GM18519 (cell line): ENCODE data around the gene SHOC2.

ENCODE experiments used
- ATAC-seq: cut with Tn5 transposase; IDR thresholded peaks from one replicate; pipeline ENCODE4 v1.9.1; 2021; ENCODE audit warnings: mild to moderate bottlenecking, moderate library complexity; ENCODE audit not compliant: unreplicated experiment, low FRiP score

The SHOC2 gene

DNA sequence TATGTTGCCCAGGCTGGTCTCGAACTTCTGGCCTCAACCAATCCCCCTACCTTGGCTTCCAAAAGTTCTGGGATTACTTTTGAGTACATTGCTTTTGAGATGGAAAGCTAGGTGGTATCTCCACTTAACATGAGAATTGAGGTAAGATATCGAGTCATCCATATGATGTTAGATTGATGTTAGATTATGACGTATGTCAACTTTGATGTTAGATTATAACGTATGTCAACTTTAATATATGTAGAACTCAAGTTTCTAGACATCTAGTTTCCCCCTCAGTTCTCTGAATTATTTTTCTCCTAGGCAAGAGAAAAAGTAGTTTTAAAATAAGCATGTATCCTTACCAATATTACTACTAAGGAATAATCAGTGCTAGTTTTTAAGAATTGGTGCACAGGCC, 20.0 kb downstream of the SHOC2 start:
- ATAC-seq = no peak

DNA sequence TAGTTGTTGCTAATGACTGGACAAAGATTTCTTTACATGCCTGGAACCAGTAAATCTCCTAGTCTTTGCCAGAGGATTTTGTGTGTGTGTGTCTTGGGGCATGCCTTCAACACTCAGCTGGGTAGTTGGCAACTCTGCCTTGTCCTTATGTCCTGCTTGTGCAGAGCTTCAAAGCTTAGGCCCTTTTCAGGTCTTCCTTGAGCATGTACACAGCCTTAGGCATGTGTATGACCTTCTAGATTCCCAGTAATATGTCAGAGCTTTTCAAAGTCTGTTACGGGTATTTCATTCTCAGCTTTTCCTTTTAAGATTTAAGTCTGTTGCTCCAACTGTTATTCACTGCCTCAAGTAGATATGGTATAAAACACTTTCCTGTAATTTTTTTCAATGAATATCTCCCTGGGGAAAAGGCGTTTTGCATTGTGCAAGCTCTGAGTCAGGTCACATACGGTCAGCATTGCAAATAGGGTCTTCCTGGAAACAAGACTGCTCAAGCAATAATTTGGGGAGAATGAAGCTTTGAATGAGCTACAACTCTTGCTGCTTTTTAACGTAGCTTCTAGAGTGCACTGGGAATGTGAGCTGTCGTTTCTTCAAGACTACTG, 25.5 kb downstream of the SHOC2 start:
- ATAC-seq = no peak

DNA sequence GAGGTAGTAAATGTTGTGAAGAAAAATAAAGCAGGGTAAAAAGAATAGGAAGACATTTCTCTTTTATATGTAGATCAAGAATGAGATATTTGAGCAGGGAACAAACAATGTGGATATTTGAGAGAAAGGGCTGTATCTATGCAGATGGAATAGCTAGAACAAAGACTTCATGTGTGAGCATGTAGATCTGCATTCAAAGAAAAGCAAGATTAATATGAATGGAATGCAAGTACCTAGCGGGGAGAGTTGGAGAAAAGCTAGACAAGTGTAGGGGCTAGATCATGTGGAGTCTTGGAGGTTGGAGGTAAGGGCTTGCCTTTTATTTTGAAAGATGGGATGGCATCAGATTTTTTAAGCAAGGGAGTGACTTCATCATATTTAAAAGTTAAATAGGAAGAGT, 27.1 kb downstream of the SHOC2 start:
- no peak for ATAC-seq

DNA sequence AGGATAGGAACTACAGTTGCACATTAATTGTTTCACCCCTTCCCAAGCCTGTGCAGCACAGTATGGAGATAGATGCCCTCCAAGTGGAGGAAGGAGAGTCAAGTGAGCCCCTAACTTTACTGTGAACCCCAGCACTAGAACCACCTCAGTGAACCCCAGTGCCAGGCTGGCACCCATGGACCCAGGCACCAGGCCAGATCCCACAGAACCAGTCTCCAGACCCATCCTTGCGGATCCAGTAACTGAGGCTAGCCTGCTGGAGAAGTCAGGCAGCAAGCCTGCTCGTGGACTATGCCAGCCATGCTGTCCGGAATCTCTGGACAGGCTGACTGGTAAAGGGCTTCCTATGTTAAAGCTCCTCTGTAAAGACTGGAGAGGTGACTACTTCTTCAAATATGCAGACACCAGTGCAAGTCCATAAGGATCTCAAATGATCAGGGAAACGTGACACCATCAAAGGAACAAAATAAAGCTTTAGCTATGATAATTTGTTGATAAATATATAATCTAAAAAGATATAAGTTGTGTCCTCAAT, 27.7 kb downstream of the SHOC2 start:
- ATAC-seq = no peak

DNA sequence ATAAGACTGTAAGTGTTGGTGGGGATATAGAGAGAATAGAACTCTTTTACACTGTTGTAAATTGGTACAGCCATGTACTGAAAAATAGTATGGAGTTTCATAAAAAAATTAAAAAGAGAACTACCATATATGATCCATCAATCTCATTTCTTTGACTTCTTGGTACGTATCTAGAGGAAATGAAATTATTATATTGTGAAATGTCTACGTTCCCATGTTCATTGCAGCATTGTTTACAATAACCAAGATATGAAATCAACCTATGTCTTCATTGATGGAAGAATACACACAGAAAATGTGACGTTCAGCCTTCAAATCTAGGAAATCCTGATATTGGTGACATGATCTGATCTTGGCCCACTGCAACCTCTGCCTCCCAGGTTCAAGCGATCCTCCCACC, 32.0 kb downstream of the SHOC2 start:
- ATAC-seq = no peak

DNA sequence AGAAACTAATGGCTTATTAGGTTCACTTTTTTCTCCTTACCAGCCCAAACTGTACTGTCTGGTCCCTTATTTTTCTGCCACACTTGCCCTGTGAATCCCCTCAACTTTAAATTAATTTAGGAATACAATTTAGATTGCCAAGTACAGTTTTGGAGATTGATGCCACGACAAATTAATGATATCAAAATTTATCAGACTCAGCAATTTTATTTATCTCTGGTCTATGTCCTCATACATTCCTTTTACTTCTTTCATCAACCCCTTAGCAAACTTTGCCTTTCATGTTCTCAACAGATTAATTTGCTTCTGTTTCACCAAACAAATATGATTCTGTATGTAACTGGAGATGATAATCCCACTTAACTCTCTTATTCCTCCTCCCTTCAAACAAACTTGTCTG, 38.2 kb downstream of the SHOC2 start:
- no peak for ATAC-seq

DNA sequence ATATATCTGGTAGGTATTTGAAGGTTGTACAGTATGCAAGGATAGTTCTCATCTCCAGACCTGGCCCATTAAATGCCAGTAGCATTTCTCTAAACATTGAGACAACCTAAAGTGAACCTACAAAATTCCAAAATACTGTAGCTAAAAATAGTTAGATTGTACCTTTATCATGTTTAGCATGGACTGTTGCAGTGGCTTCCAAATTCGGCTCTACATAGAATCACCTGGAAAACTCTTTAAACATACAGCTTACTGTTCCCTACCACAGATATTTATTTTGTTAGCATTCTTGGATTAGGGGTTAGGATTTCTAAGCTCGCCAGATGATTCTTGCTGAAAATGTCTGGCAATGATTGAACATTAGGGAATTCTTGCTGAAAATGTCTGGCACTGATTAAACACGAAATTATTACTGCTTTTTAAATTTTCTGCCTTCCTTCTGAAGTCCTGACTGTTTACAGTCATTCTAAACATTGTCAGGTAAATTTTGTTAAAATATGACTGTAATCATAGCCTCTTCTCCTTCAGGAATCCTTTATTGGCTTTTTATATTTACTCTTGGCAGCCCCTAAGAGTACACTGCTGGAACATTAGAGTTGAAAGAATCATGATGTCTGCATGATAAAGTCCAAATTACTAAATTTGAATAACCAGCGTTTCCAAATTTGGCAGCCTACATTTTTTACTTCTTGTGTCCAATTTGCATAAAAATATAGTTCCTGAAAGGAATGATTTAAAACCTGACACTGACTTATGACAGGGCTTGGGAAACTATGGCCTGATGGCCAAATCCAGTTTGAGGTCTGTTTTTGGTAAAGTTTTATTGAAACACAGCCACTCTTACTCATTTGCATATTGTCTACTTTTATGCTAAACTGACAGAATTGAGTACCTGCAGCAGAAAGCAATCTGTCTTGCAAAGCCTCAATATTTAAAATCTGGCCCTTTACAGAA, 40.3 kb downstream of the SHOC2 start:
- ATAC-seq = no peak

DNA sequence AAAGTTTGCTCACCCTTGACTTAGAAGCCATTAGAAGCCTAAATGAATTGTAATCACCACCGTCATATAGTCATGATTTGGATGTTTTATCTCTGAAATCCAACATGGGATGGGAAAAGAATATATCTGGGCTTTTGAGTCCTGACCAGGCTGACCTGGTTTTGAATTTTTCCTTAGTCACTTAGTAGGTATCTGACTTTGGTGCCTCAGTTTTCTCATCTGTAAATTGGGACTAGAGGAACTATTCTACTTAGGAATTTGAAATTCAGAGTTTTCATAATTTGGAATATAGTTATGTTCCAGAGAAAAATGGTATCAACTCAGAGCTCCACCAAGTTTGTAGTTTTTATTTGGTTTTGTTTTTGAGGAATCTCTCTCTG, 40.9 kb downstream of the SHOC2 start:
- ATAC-seq = no peak

DNA sequence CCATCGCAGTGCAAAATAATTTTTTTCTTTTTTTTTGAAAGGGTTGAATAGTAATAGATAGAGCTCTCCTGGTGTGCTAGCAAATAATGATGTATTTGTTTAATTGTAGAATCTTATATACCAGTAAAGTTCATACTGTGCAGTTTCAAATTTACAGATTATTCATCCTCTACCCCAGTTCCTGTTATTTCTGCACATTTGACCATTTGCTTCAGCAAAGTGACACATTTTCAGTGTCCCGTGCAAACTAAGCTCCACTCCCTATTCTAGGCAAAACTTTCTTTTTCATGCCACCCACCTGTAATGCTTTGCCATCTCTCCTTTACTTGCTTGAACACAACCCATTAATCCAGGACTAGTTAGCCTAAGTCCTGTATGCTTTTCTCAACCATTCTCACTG, 43.0 kb downstream of the SHOC2 start:
- peak; percentile 38 for ATAC-seq

DNA sequence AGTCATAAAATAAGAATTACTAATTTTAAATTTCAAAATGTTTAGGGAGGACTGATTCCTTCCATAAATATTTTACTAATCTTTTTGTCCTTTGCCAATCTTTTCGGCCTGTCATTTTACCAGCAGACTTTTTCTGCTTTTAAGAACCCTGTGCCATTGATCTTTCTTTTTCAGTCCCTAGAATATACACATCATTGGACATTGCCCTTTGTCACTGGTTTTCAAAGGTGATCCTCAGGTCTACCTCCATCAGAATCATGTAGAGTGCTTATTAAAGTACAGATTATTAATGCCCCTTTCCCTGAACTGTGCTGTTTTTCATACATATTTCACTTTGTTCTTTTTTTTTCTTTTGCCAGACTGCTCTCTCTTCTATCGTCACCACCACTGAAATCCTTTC, 43.8 kb downstream of the SHOC2 start:
- ATAC-seq = no peak

DNA sequence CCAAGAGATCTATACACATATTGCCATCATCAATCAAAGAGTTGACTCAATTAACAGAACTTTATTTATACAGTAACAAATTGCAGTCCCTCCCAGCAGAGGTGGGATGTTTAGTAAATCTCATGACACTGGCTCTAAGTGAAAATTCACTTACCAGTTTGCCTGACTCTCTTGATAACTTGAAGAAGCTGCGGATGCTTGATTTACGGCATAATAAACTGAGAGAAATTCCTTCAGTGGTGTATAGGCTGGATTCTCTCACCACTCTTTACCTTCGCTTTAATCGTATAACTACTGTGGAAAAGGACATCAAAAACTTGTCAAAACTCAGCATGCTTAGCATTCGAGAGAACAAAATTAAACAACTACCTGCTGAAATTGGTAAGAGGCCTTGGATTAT, 45.3 kb downstream of the SHOC2 start:
- no peak for ATAC-seq

DNA sequence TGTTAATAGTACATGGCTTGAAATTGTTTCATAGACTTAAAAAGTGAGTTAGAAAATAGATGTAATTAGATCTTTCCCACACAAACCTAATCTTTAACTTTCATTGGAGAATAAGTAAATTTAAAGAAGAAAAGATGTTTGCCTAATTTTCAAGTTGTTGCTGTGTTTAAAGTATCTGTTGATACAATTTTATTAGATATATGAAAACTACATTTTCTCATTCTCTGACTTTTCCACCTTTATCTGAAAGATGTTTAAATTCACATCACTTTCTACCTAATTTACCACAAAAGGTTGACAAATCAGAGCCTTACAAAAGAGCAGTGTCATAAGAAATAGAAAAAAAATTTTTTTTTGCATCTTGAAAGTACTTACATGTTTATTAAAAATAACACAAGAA, 45.8 kb downstream of the SHOC2 start:
- ATAC-seq = no peak

DNA sequence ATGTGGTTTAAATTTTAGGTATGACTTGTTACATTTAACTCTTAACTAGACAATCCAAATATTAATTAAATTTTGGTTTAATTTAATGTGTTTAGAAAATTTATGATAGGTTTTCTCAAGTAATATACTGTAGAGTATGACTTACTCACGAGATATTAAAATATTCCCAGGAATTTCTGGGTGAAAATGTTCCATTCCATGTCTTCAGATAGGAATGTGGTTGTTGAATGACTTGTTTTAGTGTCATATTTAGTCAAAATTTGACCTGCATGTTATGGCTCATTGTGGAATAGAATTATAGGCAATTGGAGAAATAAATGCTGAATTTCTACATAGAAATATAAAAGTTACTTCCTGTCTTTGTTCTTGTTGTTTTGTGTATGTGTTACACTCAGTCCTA, 46.7 kb downstream of the SHOC2 start:
- no peak for ATAC-seq

DNA sequence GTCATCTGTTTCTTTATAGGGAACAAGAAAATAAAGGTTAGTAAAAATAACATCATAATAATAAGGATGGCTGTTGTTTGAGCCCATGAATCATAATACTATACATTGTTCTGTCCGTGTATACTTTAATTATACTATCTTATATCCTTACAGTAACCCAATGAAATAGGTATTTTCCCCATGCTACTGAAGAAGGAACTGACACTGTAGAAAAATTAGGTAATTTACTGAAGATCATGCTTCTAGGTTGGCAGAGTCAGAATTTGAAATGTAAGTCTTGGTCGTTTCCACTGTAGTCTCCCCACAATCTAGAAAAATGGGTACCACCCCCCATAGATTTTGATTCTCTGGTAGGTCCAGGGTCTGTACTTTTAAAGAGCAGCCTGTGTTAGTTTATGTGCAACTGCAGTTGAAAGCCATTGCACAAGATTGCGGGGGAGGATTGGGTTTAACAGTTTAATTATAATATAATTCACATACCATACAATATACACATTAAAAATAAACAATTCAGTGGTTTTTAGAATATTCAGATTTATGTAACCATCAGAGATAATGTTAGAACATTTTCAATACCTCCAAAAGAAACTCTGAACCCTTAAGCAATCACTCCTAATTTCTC, 47.7 kb downstream of the SHOC2 start:
- ATAC-seq = no peak

DNA sequence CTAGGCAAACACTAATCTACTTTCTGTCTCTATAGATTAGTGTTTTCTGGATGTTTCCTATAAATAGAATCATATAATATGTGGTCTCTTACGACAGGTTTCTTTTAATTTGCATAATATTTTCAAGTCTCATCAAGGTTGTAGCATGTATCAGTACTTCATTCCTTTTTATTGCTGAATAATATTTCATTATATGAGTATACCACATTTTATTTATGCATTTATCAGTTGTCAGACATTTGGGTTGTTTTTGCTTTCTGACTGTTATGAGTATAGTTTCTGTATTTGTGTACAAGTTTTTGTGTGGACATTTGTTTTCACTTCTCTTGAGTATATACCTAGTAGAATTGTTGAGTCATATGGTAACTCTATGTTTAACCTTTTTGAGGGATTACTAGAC, 48.2 kb downstream of the SHOC2 start:
- ATAC-seq = peak; percentile 44

DNA sequence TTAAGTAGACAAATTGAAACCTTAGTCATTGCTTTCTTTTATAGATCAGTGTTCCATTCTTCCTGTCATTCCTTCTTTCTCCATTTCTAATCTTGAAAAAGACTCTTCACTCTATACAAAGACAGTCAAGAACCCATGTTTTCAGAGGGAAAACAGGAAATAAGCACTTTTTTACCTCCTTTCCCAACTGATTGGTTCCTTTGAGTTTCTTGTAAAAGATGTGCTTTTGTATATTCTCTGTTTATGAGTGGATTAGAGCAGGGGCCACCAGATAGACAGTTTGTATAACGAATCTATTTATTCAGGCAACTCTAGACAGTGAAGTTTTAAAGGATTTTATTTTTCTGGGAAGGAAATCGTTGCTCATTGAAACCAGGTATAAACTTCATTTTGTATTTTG, 49.8 kb downstream of the SHOC2 start:
- no peak for ATAC-seq

DNA sequence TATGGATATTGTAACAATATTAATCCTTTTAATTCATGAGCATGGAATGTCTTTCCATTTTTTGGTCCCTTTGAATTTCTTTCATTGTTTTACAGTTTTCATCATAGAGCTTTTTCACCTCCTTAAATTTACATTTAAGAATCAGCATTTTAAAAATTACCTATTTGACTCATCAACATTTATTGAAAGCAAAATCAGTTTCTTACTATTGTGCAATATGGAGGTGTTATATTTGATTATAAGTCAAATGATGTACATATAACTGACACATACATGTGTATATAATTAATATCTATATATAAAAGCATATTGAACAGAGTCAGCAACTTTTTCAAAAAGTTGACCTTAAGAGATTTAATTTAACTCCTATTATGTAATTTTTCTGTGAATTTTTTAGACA, 52.2 kb downstream of the SHOC2 start:
- no peak for ATAC-seq

DNA sequence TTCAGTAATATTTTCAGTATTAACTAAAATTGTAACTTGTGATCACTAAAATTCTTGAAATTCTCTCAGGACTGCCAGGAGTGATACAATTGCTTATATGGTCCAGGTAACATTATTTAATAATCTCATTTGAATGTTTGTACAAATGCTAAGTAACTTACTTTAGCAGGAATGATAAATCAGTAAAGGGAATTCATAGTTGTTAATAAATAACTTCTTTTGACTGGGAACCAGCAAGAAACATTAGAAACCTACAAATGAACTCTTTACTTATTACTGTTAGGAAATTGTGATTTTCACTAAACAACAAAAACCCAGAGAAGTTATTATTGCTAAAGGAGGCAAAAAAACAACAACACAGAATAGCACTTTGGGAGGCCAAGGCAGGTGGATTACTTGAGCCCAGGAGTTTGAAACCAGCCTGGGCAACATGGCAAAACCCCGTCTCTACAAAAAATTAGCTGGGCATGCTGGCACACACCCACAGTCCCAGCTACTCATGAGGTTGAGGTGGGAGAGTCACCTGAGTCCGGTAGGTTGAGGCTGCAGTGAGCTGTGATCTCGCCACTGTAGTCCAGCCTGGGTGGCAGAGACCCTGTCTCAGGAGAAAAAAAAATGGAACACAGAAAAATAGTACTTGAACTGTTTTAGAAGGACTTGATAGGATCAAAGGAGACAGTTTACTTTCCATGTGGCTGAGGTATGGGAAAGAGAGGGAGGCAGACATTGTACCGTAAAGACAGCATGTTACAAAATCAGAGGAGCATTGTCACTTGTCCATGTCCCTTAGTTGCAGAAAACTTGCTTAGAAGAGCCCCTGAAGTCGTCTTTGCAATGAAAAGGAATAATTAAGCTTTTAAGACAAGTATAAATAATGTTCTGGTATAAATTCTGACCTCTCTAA, 53.1 kb downstream of the SHOC2 start:
- no peak for ATAC-seq

DNA sequence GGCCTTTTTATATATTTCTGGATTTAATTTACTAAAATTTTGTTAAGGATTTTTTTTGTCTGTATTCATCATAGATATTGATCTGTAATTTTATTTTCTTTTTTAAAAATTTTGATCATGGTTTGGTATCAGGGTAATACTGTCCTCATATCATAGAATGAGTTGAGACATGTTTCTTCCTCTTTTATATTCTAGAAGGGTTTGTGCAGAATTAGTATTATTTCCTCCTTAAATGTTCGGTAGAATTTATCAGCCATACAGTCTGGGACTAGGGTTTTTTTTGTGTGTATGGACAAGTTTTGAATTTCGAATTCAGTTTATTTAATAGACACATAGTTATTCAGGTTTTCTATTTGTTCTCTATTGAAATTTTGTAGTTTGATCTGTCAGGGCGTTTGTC, 54.0 kb downstream of the SHOC2 start:
- no peak for ATAC-seq

DNA sequence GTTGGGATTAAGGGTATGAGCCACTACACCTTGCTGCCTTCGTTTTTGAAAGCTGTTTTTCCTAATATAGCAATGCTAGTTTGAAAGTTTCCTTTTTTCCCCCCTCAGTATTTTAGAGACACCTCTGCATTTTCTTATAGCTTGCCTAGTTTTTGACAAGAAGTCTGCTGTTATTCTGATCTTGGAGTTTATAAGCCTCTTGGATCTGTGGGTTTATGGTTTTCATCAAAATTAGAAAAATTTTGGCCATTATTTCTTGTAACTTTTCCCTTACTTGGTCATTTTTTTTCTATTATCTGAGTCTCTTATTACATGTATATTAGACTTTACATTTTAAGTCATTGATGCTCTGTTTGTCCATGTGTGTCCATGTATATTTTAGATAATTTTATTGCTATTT, 57.2 kb downstream of the SHOC2 start:
- ATAC-seq = no peak
